Hepatocyte (in vitro differentiated cells): ENCODE data around the gene DENND5B.

Experiments used
- CTCF ChIP-seq: fragments of 200-600 bp; sonication (generic); IDR thresholded peaks from 2 replicates; pipeline ENCODE4 v1.5.1; 2016; ENCODE audit warnings: antibody characterized with exemption, mild to moderate bottlenecking; ENCODE audit not compliant: poor library complexity
- EZH2 ChIP-seq: fragments of 200-600 bp; sonication (generic); IDR thresholded peaks from 2 replicates; pipeline ENCODE4 v1.6.1; 2016; ENCODE audit warnings: antibody characterized with exemption, mild to moderate bottlenecking, borderline replicate concordance
- EZH2phosphoT487 ChIP-seq: fragments of 200-600 bp; sonication (generic); IDR thresholded peaks from one replicate; pipeline ENCODE4 v1.6.1; 2018; ENCODE audit warnings: antibody characterized with exemption, mild to moderate bottlenecking, low read depth, moderate library complexity; ENCODE audit not compliant: unreplicated experiment, severe bottlenecking

- TF ChIP-seq CTCF: no peak
- TF ChIP-seq EZH2: no peak
- TF ChIP-seq EZH2phosphoT487: no peak
Observed at GRCh38 chr12:31444736-31445135, 146.2 kb downstream of the DENND5B start.
